ENCODE measurements around the gene GOLGA6A. TPM values are rescaled to one million over a fixed set of nuclear protein-coding genes. Genes with fewer than 3 reads are reported as not detected.

The GOLGA6A gene
- total RNA-seq, 1 experiment from 2014 or later, result not detected

DNA sequence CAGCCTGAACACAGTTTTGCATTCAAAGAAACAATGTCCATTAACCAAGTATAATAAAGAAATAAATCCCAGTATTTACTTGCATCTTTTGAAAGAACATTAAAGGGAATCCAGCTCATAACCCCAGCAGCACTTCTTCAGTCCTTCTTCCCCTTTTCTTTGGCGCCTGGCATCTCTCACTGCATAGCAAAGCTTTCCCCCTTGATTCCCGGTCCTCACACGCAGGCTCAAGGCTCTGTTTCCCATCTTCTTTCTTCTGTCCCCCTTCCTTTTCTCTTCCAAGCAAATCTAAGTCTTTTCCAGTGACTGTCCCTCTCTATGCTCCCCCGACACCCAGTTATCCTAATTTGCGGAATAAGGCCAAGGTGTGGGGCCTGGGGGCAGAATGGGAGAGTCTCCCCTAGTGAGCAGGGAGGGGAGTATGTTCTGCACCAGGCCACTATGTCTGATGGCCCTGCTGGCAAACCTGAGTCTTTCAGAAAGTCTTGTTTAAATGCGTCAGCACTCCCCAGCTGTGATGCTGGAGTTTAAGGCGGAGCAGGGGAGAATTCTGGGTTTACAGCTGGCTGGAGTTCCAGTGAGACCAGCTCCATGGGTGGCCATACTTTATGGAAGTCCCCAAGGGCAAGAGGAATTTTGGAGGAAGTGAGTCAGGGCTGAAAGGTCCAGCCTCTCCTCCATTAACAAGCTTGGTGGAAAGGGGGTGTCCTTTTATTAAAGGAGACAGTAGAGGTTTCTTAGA lies 42.1 kb downstream of the GOLGA6A start:
- H3K27ac ChIP-seq (ENCODE audit: low read depth, low read length, poor library complexity, severe bottlenecking), result peak overlapping the region; percentile 32
- peaks cover 25% of the 10 kb centered on the region for H3K4me1 ChIP-seq (ENCODE audit: insufficient read depth, low read length, poor library complexity, severe bottlenecking)
- CTCF ChIA-PET, result interaction anchor here (0.6 to 1.2 kb wide), 4 partner anchors 14 to 268 kb away, joined by 3 to 10 read pairs (median 5); no protein-coding TSS in a partner anchor
- BruUV-seq (replicated peaks), result no TSS peak
- POLR2A ChIA-PET (ENCODE audit: low non-redundant PET), result no interaction called here
- no peak for TF ChIP-seq EZH2 (IDR thresholded peaks at IDR 0.05; ENCODE audit: borderline replicate concordance, low read depth, low read length, poor library complexity, severe bottlenecking)
- TF ChIP-seq, protein P1, sequence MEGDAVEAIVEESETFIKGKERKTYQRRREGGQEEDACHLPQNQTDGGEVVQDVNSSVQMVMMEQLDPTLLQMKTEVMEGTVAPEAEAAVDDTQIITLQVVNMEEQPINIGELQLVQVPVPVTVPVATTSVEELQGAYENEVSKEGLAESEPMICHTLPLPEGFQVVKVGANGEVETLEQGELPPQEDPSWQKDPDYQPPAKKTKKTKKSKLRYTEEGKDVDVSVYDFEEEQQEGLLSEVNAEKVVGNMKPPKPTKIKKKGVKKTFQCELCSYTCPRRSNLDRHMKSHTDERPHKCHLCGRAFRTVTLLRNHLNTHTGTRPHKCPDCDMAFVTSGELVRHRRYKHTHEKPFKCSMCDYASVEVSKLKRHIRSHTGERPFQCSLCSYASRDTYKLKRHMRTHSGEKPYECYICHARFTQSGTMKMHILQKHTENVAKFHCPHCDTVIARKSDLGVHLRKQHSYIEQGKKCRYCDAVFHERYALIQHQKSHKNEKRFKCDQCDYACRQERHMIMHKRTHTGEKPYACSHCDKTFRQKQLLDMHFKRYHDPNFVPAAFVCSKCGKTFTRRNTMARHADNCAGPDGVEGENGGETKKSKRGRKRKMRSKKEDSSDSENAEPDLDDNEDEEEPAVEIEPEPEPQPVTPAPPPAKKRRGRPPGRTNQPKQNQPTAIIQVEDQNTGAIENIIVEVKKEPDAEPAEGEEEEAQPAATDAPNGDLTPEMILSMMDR (conservative IDR thresholded peaks at IDR 0.05; ENCODE audit: low read depth, low read length), result no peak
- H3K9me3 ChIP-seq (ENCODE audit: low read depth, low read length, poor library complexity, severe bottlenecking), result no peaks in the 10 kb centered on the region
- H3K36me3 ChIP-seq (ENCODE audit: insufficient read depth, low read length, poor library complexity, severe bottlenecking), result no peaks in the 10 kb centered on the region
- H3K4me3 ChIP-seq (ENCODE audit: low read depth, low read length, poor library complexity, severe bottlenecking), result no peak overlapping the region
- intact Hi-C loops (cut with micrococcal nuclease; ENCODE audit: unreplicated experiment), result no loop called here
- no peaks in the 10 kb centered on the region for H3K27me3 ChIP-seq (replicated peaks; ENCODE audit: insufficient read depth, low read depth, low read length, poor library complexity)
- peak; percentile 88 for DNase-seq (ENCODE audit: low spot score)

DNA sequence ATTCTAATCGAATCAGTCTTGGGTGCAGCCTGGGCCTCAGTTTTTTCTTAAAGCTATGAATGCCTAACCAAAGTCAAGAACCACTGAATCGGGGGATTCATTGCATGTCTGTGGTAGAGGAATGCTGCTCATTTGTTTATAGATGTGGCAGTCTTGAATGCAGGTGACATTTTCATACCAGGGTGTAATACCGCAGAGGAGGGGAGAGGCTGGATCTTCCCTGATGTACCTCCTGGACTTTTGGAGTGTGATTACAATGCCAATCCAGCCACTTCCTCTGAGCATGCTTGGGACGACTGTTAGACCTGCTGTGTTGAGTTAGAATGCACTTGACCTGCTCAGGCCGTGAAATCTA lies 42.7 kb downstream of the GOLGA6A start:
- no peak overlapping the region for H3K4me3 ChIP-seq (ENCODE audit: low read depth, low read length, poor library complexity, severe bottlenecking)
- ChIA-PET POLR2A (ENCODE audit: low non-redundant PET) (no interaction called here), CTCF (interaction anchor here (0.9 kb wide), 1 partner anchor 67 kb away, joined by 5 read pairs; no protein-coding TSS in a partner anchor)
- H3K27me3 ChIP-seq (replicated peaks; ENCODE audit: insufficient read depth, low read depth, low read length, poor library complexity), result no peaks in the 10 kb centered on the region
- no peak overlapping the region for H3K27ac ChIP-seq (ENCODE audit: low read depth, low read length, poor library complexity, severe bottlenecking)
- no peaks in the 10 kb centered on the region for H3K36me3 ChIP-seq (ENCODE audit: insufficient read depth, low read length, poor library complexity, severe bottlenecking)
- H3K4me1 ChIP-seq (ENCODE audit: insufficient read depth, low read length, poor library complexity, severe bottlenecking), result peaks cover 25% of the 10 kb centered on the region
- DNase-seq (ENCODE audit: low spot score), result no peak
- TF ChIP-seq, protein P1 (conservative IDR thresholded peaks at IDR 0.05; ENCODE audit: low read depth, low read length), result no peak
- no peaks in the 10 kb centered on the region for H3K9me3 ChIP-seq (ENCODE audit: low read depth, low read length, poor library complexity, severe bottlenecking)
- intact Hi-C loops (cut with micrococcal nuclease; ENCODE audit: unreplicated experiment), result no loop called here
- BruUV-seq (replicated peaks), result no TSS peak

DNA sequence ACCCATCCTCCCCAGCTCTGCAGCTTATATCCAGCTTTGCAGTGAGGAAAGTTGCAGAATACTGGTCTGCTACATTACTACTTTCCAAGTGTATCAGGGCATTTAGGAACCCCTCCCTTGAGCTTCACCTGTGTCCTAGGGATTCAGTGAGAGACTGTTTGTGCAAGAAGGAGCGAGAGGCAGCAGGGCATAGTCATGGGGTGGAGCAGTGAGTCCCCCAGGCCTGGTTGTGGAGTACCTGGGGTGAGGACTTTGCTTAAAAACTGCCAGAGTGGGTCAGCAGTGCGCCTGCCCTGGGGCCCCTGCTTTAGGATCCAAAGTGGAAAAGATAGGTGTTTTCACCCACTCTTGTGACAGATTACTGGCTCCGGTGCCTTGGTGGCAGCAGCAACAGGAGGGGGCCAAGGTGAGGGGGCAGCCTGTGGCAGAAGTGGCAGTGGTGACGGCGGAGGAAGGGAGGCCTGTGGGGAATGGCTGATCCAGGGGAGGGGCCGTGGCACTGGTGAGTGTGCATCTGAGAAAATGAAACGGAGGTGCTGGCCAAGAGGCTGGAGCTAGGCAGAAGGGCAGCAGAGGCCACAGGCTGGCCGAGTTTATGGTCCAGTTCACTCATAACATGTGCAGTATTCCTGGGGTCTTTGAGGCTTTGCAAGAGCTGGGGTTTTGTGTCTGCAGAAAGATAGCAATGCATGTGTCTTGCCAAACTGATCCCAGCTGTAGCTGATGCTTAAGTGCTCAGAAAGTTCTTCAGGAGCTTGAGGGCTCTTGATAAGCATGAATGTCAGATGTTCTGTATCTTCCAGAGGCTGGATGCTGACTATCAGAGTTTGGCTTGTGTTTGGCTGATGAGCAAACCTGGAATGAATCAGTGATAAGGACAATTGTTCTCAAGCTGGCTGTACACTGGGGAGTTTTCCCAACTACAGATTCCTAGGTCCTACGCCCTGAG lies 43.4 kb downstream of the GOLGA6A start:
- no peaks in the 10 kb centered on the region for H3K36me3 ChIP-seq (ENCODE audit: insufficient read depth, low read length, poor library complexity, severe bottlenecking)
- no peak for TF ChIP-seq EZH2 (IDR thresholded peaks at IDR 0.05; ENCODE audit: borderline replicate concordance, low read depth, low read length, poor library complexity, severe bottlenecking)
- TF ChIP-seq, protein P1 (conservative IDR thresholded peaks at IDR 0.05; ENCODE audit: low read depth, low read length), result no peak
- H3K4me3 ChIP-seq (ENCODE audit: low read depth, low read length, poor library complexity, severe bottlenecking), result no peak overlapping the region
- H3K9me3 ChIP-seq (ENCODE audit: low read depth, low read length, poor library complexity, severe bottlenecking), result no peaks in the 10 kb centered on the region
- ChIA-PET CTCF (interaction anchor here (0.5 to 0.9 kb wide), 3 partner anchors 66 to 314 kb away, joined by 3 to 7 read pairs (median 5); no protein-coding TSS in a partner anchor), POLR2A (ENCODE audit: low non-redundant PET) (no interaction called here)
- intact Hi-C loops (cut with micrococcal nuclease; ENCODE audit: unreplicated experiment), result no loop called here
- BruUV-seq (replicated peaks), result no TSS peak
- H3K27ac ChIP-seq (ENCODE audit: low read depth, low read length, poor library complexity, severe bottlenecking), result no peak overlapping the region
- DNase-seq (ENCODE audit: low spot score), result no peak
- H3K27me3 ChIP-seq (replicated peaks; ENCODE audit: insufficient read depth, low read depth, low read length, poor library complexity), result no peaks in the 10 kb centered on the region
- peaks cover 25% of the 10 kb centered on the region for H3K4me1 ChIP-seq (ENCODE audit: insufficient read depth, low read length, poor library complexity, severe bottlenecking)

Measured in A673 (cell line).